Activated CD4-positive, alpha-beta T cell treated with anti-CD3 and anti-CD28 coated beads, Interleukin-2, amount 50 U/mL, for 24 hours (primary cell): ENCODE results near the gene OR2Y1.
"Not testable (repeated sequence)": the region's sequence is repeated elsewhere in the genome, so short reads cannot be mapped to it uniquely, and the experiment has no call there.

ENCODE experiments used
- DNase-seq, 2 donors: peaks; one replicate each; pipeline ENCODE4 v3.0.0-alpha.2; 2020; ENCODE audit warnings: low read depth in 1 of 2, low spot score in 1 of 2

The OR2Y1 gene

GRCh38 chr5:180739958-180740357 lies at the start of gene OR2Y1:
Gene OR2Y1 (minus strand): TSS chr5:180740058. CDS start chr5:180740058, 0 bp downstream.
- no peak for DNase-seq

GRCh38 chr5:180788651-180789410 lies 49.0 kb upstream of the OR2Y1 start:
- DNase-seq = not testable (repeated sequence)

GRCh38 chr5:180787711-180788431 lies 48.0 kb upstream of the OR2Y1 start:
- no peak for DNase-seq

GRCh38 chr5:180786531-180787398 lies 46.9 kb upstream of the OR2Y1 start:
- DNase-seq = no peak

GRCh38 chr5:180785794-180786221 lies 46.0 kb upstream of the OR2Y1 start:
- no peak for DNase-seq

DNA sequence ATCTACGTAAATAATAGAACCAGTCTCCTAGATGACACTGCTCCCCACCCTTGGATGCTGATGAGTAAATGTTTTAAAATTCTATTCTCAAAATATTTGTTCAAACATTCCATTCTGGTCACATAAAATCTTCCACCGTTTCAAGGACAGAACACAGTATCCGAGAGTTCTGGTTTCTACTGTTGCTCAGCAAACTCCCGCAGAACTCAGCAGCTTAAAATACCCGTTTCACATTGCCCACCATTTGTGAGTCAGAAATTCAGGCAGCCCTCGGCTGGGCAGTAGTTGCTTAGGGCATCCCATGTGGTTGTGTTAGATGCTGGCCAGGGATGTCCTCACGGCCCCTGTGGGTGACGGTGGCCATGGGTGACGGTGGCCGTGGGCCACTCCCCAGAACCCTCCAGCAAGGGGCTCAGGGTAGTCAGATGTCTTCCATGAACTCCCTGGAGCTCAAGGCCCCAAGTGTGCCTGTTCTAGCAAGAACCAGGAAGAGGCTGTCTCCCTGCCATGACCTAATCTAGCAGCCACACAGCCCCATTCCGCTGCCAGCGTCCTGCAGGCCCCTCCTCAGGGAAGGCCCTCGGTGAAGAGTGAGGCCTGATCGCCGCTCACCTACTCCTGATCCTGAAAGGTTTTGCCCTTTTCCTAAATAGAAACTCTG lies 45.4 kb upstream of the OR2Y1 start:
- DNase-seq = no peak

DNA sequence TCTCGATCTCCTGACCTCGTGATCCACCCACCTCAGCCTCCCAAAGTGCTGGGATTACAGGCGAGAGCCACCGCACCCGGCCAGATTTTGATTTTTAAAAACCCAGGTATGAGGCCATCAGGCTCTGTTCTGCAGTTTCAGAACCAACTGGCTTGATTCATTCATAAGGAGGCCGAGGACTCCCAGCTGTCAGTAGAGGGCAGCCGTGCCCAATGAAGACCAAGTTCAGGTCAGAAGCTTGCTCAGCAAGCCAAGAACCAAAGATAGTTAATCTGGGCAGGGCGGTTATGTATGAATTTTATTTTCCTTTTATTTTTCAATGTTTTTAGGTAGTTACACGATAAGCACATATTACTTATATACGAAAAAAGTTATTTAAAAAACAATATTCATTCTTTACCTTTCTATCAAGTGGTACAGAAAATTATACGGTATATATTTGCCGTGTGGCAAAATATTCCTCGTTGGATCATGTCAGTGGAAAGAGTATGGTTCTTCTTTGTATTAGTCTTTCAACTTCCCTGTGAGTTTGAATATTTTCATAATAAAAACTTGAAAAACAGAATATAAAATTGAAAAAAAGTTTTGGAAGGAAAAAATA lies 44.7 kb upstream of the OR2Y1 start:
- DNase-seq = peak; percentile 43 to 51

DNA sequence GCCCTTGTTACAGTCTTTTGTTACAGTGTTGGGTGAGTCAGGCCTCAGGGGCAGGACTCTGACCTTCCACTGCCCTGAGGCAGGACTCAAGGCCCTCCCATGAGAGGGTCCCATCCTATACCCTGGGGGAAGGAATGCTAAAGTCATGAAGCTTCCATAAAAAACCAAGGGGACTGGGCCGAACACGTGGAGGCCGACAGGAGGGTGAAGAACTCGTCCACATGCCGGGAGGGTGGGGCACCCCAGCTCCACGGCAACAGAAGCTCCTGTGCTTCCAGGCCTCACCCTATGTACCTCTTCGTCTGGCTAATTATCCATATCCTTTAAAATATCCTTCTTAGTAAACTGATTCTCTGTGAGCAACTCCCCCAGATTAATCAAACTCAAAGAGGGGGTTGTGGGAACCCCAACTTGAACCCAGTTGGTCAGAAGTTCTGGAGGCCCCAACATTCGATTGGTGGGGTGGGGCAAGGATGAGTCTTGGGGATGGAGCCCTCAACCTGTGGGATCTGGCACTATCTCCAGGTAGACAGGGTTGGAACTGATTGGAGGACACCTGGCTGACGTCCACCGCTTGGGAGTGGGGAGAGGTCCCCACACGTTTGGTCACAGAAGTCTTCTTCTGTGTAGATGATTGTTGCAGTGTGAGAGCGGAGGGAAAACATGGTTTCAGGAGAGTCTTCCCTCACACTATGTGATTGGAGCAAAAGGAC lies 43.6 kb upstream of the OR2Y1 start:
- DNase-seq = no peak

DNA sequence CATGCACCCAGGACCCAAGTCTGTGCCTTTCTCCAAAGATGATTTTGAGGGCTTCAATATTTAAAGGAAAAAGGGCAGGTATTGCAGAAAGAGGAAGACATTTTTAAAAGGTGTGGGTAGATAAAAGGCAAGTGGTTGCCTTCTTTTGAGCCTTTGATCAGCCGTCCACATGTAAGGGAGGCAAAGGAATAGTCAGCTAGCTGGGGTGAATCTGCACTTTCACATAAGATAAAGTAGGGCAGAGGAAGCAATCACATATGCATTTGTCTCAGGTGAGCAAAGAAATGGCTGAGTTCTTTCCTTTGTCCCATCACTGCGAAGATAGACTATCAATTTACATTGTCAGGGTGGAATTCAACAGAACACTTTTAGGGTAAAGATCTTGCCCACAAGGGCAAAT lies 42.9 kb upstream of the OR2Y1 start:
- DNase-seq = no peak

GRCh38 chr5:180781900-180782326 lies 42.1 kb upstream of the OR2Y1 start:
- DNase-seq = not testable (repeated sequence)

- DNase-seq = no peak
Measured at GRCh38 chr5:180779985-180780610, 40.2 kb upstream of the OR2Y1 start.

GRCh38 chr5:180777475-180777874 lies 37.6 kb upstream of the OR2Y1 start:
- DNase-seq = no peak

DNA sequence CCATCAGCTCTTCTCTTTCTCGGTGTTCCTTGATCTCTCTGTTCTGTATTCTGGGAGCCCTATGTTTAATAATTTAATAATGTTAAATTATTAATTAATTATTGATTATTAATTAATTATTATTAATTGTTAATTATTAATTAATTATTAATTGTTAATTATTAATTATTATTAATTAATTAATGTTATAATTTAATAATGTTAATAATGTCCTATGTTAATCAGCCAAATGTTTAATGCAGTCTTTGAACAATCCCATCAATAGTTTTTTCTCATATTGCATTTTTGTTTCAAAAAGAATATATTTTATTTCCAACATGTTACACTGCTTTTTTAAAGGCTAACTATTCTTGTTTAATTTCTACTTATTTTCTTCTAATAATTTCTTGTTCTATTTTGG lies 36.5 kb upstream of the OR2Y1 start:
- no peak for DNase-seq

GRCh38 chr5:180775624-180776023 lies 35.8 kb upstream of the OR2Y1 start:
- no peak for DNase-seq

DNA sequence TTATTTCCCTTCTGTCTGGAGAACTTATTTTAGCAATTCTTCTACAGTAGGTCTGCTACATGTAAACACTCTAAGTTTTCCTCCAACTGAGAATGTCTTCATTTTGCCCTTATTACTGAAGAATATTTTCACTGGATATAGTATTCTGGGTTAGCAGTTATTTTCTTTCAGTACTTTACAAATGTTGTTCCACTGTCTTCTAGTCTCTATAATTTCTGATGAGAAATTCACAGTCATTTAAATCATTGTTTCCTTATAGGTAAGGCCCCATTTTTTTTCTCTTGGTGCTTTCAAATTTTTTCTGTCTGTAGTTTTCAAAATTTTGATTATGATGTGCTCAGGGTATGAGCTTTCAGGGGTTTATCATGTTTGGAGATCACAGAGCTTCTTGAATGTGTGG lies 32.0 kb upstream of the OR2Y1 start:
- DNase-seq = no peak

- DNase-seq = no peak
Measured at GRCh38 chr5:180769821-180770220, 30.0 kb upstream of the OR2Y1 start.

DNA sequence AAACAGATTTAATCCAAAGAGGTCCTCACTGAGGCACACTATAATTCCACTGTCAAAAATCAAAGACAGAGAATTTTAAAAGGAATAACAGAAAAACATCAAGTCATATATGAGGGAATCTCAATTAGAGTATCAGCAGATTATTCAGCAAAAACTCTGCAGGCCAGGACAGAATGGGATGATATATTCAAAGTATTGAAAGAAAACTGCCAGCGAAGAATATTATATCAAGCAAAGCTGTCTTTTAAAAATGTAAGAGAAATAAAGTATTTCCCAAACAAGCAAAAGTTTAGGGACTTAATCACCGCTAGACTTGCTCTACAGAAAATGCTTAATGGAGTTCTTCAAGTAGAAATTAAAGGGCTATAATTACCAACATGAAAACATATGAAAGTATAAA lies 15.7 kb upstream of the OR2Y1 start:
- no peak for DNase-seq

DNA sequence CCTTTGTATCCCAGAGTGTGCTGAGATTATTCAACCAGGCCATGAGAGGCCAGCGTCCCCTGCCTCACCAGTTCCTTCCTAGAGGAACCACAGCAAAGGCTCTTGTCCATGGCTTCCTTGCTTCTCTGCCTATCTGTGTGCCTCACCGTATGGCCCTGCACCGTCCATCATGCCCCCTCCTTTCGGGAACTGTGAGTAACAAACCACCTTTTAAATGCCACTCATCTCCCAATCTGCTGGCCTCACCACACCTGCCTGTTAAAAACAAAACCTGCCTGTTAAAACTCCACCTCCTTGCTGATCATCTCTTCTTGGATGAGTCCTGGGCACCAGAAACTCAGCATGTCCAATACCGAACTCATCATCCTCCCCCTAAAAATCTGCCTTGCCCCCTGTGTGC lies 4.4 kb upstream of the OR2Y1 start:
- no peak for DNase-seq

DNA sequence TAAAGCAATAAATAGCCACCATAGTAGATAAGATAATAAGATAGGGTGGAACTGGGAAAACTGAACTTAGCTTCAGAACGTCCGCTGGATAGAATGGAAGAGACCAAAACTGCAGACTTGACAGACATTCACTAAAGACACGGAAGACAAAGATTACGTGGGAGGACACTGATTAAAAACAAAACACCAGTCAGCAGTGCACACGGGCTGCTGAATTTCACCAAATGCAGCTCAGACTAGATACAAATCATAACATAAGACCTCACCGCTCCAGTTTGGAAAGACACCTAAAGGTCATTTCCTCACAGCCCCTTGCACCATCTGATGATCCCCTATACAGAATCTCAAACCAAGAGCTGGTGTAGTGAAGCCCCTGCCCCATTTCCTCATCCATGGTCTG lies 2.9 kb upstream of the OR2Y1 start:
- no peak for DNase-seq

DNA sequence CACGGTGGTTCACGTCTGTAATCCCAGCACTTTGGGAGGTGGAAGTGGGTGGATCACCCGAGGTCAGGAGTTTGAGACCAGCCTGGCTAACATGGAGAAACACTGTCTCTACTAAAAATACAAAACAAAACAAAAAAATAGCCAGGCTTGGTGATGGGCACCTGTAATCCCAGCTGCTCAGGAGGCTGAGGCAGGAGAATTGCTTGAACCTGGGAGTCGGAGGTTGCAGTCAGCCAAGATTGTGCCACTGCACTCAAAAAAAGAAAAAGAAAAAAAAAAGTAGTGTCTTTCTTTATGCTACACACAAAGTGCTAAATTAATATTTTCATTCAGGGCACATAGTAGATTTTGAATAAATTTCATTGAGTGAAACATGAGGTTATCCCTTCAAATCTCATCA lies 1.1 kb upstream of the OR2Y1 start:
- DNase-seq = not testable (repeated sequence)
